IPS DF 19.7 (cell line): Measurements from ENCODE around the gene PLD3.
"Not testable (repeated sequence)": the region's sequence is repeated elsewhere in the genome, so short reads cannot be mapped to it uniquely, and the experiment has no call there.

Experiments used
- DNase-seq: peaks from one replicate; pipeline ENCODE4 v3.0.0-alpha.2; 2013; ENCODE audit warnings: low read depth, low spot score

PLD3 gene

GRCh38 chr19:40363069-40363468 lies 14.6 kb downstream of the PLD3 start:
- no peak for DNase-seq

DNA sequence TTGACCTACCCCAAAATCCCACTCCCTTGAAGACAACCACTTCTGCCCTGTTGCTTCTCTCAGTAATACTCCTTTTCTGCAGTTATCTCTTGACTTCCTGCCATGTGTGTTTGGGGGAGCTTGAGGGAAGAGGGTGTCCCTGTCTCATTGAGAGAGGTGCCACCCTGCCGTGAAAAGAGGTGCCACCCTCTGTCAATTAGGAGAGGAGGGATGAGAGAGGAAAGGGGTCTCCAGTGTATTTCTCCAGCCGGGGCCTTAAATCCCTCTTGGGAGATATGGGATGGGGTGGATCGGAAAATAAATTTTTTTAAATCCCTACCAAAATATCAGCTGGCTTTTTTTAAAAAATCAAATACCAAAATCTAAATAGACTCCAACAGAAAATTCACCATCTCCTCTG lies 16.5 kb downstream of the PLD3 start:
- DNase-seq = no peak

- no peak for DNase-seq
Measured at GRCh38 chr19:40365613-40366401, 17.3 kb downstream of the PLD3 start.

- no peak for DNase-seq
Measured at GRCh38 chr19:40366697-40367561, 18.4 kb downstream of the PLD3 start.

DNA sequence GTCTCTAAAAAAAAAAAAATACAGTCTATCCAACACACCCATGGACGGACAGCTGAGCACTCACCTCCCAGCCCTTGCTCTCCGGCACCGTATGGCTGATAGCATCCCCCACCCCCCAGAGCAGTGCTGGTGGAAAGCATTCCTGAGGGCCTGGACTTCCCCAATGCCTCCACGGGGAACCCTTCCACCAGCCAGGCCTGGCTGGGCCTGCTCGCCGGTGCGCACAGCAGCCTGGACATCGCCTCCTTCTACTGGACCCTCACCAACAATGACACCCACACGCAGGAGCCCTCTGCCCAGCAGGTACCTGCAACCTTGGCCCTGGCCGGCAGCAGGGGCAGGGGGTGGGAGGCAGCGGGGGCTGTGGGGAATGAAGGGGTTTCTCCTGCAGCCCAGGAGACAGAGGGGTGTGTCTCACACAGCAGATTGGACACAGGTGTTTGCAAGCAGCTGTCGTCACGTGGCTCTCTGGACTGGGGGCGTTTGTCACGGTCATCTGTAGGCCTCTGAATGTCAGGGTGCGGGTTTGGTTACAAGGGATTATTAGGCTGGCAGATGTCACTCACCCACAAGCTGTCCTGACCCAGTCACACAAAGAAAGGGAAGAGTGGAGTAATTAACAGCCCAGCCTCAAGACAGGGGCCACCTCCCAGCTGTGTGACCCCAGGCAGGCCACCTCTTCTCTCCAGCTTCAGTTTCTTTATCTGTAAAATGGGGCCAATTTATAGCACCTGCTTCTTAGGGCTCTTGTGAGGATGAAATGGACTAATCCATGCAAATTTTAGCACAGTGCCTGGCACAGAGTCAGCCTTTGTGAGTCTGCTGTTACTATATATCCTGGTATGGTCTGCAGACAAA lies 19.3 kb downstream of the PLD3 start:
- DNase-seq = no peak

GRCh38 chr19:40369797-40370196 lies 21.3 kb downstream of the PLD3 start:
- no peak for DNase-seq

DNA sequence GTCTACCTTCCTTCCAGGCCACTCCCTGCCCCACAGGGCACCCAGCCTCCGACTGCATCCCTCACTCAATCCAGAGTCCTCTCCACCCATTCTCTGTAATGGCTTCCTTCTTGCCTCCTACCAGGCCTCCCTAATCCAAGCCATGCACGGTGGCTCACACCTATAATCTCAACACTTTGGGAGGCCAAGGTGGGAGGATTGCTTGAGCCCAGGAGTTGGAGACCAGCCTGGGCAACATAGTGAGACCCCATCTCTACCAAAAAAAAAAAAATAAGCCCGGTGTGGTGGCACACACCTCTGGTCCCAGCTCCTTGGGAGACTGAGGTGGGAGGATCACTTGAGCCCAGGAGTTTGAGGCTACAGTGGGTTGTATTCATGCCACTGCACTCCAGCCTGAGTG lies 21.8 kb downstream of the PLD3 start:
- DNase-seq = not testable (repeated sequence)

GRCh38 chr19:40370997-40371801 lies 22.7 kb downstream of the PLD3 start:
- no peak for DNase-seq

- DNase-seq = no peak
Measured at GRCh38 chr19:40371802-40372122, 23.3 kb downstream of the PLD3 start.

DNA sequence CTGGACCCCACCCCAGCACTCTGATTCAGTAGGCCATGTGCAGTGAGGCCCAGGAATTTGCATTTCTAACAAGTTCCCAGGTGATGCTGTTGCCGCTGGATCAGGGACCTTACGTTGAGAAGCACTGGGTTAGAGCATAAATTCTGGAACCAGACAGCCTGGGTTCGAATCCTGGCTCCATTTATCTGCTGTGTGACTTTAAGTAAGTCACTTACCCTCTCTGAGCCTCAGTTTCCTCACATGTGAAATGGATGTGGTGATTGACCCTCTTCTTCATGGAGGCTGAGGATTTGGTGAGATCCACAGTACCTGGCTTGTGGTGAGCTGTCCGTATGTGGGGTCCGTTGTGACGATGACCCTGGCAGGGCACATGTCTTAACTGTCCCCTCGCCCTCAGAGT lies 25.6 kb downstream of the PLD3 start:
- no peak for DNase-seq

DNA sequence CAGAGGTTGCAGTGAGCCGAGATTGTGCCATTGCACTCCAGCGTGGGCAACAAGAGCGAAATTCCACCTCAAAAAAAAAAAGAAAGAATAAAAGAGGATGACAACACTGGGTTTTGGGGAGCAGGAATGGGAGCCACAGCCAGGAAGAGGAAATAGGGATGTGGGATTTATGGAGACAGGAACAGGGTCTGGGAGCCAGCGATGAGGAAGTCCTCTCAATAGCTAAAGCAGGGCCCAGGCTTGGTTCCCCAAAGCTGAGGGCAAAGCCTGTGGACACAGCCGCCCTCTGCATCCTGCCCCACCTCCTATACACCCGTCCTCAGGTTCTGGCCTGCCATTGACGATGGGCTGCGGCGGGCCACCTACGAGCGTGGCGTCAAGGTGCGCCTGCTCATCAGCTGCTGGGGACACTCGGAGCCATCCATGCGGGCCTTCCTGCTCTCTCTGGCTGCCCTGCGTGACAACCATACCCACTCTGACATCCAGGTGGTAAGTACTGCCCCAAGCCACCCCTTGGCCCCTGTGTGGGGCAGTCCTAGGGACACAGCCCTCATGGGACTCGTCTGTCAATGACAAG lies 27.9 kb downstream of the PLD3 start:
- no peak for DNase-seq

DNA sequence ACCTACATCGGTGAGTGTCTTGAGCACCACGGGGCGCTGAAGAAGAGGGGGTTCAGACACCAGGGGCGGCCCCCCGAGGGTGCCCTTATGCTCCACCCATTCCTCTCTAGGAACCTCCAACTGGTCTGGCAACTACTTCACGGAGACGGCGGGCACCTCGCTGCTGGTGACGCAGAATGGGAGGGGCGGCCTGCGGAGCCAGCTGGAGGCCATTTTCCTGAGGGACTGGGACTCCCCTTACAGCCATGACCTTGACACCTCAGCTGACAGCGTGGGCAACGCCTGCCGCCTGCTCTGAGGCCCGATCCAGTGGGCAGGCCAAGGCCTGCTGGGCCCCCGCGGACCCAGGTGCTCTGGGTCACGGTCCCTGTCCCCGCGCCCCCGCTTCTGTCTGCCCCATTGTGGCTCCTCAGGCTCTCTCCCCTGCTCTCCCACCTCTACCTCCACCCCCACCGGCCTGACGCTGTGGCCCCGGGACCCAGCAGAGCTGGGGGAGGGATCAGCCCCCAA lies 29.4 kb downstream of the PLD3 start:
- DNase-seq = no peak

DNA sequence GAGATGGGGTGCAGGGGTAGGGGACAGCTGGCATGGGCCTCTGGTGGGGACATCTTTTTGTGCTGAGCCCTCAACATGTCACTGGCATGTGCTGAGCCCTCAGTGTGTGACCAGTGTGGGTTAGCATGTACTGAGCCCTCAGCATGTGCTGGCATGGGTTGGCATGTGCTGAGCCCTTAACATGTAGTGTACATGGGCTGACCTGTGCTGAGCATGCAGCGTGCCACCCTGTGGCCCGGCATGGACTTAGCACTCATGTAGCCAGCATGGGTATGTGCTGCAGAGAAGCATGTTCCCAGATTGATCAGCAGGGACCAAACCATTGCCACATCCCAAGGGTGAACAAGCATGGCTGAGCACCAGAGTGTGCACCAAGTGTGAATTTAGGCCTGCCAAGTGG lies 30.0 kb downstream of the PLD3 start:
- no peak for DNase-seq

DNA sequence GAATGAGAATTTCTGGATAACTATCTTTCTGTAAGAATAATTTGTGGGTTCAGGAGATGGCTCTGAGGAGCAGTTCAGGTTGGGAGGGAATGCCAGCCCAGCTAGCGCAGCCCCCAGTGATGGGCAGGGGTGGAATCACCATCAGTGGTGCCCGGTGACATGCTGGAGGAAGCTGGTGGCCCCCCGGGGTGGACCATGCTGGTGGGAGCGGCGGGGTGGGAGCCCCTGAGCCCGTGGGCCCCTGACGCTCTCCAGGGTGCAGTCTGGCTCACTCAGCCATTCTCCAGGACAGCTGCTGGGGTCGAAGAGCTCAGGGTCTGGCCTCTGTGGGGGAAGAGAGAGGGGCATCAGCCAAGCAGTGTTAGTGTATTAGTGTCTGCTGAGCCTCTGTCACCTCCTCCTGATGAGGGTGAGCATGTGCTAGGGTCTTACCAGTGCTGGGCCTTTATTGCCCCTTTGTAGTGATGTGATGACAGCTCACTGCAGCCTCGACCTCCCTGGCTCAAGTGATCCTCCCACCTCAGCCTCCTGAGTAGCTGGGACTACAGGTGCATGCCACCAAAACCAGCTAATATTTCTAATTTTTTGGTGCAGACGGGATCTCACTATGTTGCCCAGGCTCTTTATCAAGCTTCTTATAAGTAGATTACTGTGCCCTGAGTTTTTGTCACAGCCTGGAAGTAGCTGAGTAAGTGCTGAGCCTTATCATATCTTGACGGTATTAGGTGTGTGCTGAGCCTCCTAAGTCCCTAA lies 31.1 kb downstream of the PLD3 start:
- no peak for DNase-seq

GRCh38 chr19:40380199-40381037 lies 31.9 kb downstream of the PLD3 start:
- DNase-seq = no peak

GRCh38 chr19:40381321-40381720 lies 32.8 kb downstream of the PLD3 start:
- DNase-seq = no peak

- DNase-seq = no peak
Measured at GRCh38 chr19:40383668-40384248, 35.3 kb downstream of the PLD3 start.

DNA sequence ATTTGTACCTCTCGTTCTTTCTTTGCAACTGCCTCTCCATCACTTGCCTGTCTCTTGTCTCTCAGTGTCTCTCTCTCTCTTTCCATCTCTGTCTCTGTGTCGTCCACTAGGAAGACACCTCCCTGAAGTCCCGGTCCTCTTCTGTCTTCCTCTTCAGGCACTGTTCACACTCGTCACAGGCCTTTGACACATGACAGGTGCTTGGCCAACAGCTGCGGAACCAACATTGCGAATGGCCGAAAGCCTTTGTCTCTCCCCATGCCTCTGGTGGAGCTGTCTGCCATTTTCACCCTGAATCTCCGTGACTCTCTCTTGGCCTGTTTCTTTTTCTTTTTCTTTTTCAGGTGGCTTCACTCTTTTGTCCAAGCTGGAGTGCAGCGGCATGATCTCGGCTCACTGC lies 38.7 kb downstream of the PLD3 start:
- no peak for DNase-seq

DNA sequence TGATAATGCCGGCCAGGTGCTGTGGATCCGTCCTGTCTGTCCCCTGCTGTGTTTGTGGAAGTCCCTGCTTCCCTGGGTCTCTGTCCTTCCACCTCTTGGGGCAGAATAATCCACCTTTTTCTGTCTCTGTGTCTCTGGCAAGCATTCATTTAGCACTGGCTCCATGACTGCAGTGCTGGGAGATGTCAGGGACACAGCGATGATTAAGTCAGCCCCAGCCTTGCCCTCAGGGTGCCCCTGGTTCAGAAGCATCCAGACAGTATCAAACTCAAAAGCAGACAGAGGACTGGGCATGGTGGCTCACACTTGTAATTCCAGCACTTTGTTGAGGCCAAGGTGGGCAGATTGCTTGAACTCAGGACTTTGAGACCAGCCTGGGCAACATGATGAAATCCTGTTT lies 40.0 kb downstream of the PLD3 start:
- DNase-seq = no peak
